ENCODE results near the gene DEDD. TPM values are rescaled to one million over a fixed set of nuclear protein-coding genes. Genes with fewer than 3 reads are reported as not detected.

Gene DEDD
- total and polyA plus RNA-seq, 2 experiments from 2014 or later: 22.8 to 35.3 TPM

GRCh38 chr1:161083748-161084596 lies 48.5 kb downstream of the DEDD start (continued):
- TF ChIP-seq, protein P1, sequence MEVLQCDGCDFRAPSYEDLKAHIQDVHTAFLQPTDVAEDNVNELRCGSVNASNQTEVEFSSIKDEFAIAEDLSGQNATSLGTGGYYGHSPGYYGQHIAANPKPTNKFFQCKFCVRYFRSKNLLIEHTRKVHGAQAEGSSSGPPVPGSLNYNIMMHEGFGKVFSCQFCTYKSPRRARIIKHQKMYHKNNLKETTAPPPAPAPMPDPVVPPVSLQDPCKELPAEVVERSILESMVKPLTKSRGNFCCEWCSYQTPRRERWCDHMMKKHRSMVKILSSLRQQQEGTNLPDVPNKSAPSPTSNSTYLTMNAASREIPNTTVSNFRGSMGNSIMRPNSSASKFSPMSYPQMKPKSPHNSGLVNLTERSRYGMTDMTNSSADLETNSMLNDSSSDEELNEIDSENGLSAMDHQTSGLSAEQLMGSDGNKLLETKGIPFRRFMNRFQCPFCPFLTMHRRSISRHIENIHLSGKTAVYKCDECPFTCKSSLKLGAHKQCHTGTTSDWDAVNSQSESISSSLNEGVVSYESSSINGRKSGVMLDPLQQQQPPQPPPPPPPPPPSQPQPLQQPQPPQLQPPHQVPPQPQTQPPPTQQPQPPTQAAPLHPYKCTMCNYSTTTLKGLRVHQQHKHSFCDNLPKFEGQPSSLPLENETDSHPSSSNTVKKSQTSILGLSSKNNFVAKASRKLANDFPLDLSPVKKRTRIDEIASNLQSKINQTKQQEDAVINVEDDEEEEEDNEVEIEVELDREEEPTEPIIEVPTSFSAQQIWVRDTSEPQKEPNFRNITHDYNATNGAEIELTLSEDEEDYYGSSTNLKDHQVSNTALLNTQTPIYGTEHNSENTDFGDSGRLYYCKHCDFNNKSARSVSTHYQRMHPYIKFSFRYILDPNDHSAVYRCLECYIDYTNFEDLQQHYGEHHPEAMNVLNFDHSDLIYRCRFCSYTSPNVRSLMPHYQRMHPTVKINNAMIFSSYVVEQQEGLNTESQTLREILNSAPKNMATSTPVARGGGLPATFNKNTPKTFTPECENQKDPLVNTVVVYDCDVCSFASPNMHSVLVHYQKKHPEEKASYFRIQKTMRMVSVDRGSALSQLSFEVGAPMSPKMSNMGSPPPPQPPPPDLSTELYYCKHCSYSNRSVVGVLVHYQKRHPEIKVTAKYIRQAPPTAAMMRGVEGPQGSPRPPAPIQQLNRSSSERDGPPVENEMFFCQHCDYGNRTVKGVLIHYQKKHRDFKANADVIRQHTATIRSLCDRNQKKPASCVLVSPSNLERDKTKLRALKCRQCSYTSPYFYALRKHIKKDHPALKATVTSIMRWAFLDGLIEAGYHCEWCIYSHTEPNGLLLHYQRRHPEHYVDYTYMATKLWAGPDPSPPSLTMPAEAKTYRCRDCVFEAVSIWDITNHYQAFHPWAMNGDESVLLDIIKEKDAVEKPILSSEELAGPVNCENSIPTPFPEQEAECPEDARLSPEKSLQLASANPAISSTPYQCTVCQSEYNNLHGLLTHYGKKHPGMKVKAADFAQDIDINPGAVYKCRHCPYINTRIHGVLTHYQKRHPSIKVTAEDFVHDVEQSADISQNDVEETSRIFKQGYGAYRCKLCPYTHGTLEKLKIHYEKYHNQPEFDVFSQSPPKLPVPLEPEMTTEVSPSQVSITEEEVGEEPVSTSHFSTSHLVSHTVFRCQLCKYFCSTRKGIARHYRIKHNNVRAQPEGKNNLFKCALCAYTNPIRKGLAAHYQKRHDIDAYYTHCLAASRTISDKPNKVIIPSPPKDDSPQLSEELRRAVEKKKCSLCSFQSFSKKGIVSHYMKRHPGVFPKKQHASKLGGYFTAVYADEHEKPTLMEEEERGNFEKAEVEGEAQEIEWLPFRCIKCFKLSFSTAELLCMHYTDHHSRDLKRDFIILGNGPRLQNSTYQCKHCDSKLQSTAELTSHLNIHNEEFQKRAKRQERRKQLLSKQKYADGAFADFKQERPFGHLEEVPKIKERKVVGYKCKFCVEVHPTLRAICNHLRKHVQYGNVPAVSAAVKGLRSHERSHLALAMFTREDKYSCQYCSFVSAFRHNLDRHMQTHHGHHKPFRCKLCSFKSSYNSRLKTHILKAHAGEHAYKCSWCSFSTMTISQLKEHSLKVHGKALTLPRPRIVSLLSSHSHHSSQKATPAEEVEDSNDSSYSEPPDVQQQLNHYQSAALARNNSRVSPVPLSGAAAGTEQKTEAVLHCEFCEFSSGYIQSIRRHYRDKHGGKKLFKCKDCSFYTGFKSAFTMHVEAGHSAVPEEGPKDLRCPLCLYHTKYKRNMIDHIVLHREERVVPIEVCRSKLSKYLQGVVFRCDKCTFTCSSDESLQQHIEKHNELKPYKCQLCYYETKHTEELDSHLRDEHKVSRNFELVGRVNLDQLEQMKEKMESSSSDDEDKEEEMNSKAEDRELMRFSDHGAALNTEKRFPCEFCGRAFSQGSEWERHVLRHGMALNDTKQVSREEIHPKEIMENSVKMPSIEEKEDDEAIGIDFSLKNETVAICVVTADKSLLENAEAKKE (CRISPR knock-in tag; IDR thresholded peaks at IDR 0.05): no peak
- TF ChIP-seq, protein P2, sequence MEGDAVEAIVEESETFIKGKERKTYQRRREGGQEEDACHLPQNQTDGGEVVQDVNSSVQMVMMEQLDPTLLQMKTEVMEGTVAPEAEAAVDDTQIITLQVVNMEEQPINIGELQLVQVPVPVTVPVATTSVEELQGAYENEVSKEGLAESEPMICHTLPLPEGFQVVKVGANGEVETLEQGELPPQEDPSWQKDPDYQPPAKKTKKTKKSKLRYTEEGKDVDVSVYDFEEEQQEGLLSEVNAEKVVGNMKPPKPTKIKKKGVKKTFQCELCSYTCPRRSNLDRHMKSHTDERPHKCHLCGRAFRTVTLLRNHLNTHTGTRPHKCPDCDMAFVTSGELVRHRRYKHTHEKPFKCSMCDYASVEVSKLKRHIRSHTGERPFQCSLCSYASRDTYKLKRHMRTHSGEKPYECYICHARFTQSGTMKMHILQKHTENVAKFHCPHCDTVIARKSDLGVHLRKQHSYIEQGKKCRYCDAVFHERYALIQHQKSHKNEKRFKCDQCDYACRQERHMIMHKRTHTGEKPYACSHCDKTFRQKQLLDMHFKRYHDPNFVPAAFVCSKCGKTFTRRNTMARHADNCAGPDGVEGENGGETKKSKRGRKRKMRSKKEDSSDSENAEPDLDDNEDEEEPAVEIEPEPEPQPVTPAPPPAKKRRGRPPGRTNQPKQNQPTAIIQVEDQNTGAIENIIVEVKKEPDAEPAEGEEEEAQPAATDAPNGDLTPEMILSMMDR (conservative IDR thresholded peaks at IDR 0.05; ENCODE audit: low read depth in 2 of 2): no peak
- TF ChIP-seq ZNF331 (CRISPR knock-in tag; IDR thresholded peaks at IDR 0.05; ENCODE audit: low read depth): no peak

GRCh38 chr1:161082996-161083747 lies 49.3 kb downstream of the DEDD start:
- Mint-ChIP-seq H3K4me3 (no peak overlapping the region), H3K27ac (no peak overlapping the region), H3K4me1 (peaks cover 19% of the 10 kb centered on the region), H3K36me3 (ENCODE audit: low read depth) (no peaks in the 10 kb centered on the region; the same call in 2 of the 3 replicates), H3K9me3 (no peaks in the 10 kb centered on the region; the same call in 2 of the 3 replicates), H3K27me3 (ENCODE audit: insufficient read depth, low read depth, poor library complexity) (peaks cover 18% of the 10 kb centered on the region)
- DNase-seq (ENCODE audit: low spot score) (no peak), ATAC-seq (no peak)
- H2AFZ ChIP-seq: no peak overlapping the region
- H3K4me3 ChIP-seq: no peak overlapping the region
- peaks cover 5% of the 10 kb centered on the region for H3K9me2 ChIP-seq (ENCODE audit: insufficient read depth)
- H3K27ac ChIP-seq (ENCODE audit: low read depth): no peak overlapping the region
- no peaks in the 10 kb centered on the region for H3K36me3 ChIP-seq (ENCODE audit: insufficient read depth)
- no peaks in the 10 kb centered on the region for H3K79me2 ChIP-seq (replicated peaks; ENCODE audit: insufficient read depth)
- H3K27me3 ChIP-seq (ENCODE audit: insufficient read depth): no peaks in the 10 kb centered on the region
- H4K20me1 ChIP-seq (replicated peaks; ENCODE audit: insufficient read depth): no peaks in the 10 kb centered on the region
- H3F3A ChIP-seq (replicated peaks; ENCODE audit: low read depth): peaks cover 5% of the 10 kb centered on the region; the same call in 1 of the 2 replicates
- no peak overlapping the region for H3K4me2 ChIP-seq
- peaks cover 16% of the 10 kb centered on the region for H3K4me1 ChIP-seq (ENCODE audit: insufficient read depth)
- TF ChIP-seq, protein P3, sequence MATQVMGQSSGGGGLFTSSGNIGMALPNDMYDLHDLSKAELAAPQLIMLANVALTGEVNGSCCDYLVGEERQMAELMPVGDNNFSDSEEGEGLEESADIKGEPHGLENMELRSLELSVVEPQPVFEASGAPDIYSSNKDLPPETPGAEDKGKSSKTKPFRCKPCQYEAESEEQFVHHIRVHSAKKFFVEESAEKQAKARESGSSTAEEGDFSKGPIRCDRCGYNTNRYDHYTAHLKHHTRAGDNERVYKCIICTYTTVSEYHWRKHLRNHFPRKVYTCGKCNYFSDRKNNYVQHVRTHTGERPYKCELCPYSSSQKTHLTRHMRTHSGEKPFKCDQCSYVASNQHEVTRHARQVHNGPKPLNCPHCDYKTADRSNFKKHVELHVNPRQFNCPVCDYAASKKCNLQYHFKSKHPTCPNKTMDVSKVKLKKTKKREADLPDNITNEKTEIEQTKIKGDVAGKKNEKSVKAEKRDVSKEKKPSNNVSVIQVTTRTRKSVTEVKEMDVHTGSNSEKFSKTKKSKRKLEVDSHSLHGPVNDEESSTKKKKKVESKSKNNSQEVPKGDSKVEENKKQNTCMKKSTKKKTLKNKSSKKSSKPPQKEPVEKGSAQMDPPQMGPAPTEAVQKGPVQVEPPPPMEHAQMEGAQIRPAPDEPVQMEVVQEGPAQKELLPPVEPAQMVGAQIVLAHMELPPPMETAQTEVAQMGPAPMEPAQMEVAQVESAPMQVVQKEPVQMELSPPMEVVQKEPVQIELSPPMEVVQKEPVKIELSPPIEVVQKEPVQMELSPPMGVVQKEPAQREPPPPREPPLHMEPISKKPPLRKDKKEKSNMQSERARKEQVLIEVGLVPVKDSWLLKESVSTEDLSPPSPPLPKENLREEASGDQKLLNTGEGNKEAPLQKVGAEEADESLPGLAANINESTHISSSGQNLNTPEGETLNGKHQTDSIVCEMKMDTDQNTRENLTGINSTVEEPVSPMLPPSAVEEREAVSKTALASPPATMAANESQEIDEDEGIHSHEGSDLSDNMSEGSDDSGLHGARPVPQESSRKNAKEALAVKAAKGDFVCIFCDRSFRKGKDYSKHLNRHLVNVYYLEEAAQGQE (IDR thresholded peaks at IDR 0.05; ENCODE audit: unreplicated experiment): no peak
- no peak for TF ChIP-seq ZNF114 (CRISPR knock-in tag; IDR thresholded peaks at IDR 0.05)
- TF ChIP-seq CREB1 (CRISPR knock-in tag; IDR thresholded peaks at IDR 0.05; ENCODE audit: low read depth): no peak
